H1 (cell line): ENCODE data around the gene GSDME. TPM values are rescaled to one million over a fixed set of nuclear protein-coding genes. Genes with fewer than 3 reads are reported as not detected.

ENCODE experiments used
- ATF2 ChIP-seq: IDR thresholded peaks from 2 replicates; pipeline ENCODE4 v1.6.1; 2012; ENCODE audit warnings: low read length, inconsistent platforms
- BACH1 ChIP-seq: IDR thresholded peaks from 2 replicates; pipeline ENCODE4 v1.6.1; 2012; ENCODE audit warnings: low read length, improper control_type of control experiment
- BCL11A ChIP-seq, 2 experiments: IDR thresholded peaks; one replicate each; pipeline ENCODE4 v1.6.1; 2011; ENCODE audit warnings: low read depth in 2 of 2, low read length in 2 of 2, mild to moderate bottlenecking in 2 of 2
- JUN ChIP-seq: IDR thresholded peaks from 2 replicates; pipeline ENCODE4 v1.6.1; 2011; ENCODE audit warnings: low read depth, mild to moderate bottlenecking, improper control_type of control experiment, low read length
- SAP30 ChIP-seq: fragments of 300-600 bp; sonication (generic); IDR thresholded peaks from 2 replicates; pipeline ENCODE4 v1.7.1; 2012; ENCODE audit warnings: low read length, moderate library complexity, mild to moderate bottlenecking, inconsistent platforms; ENCODE audit not compliant: insufficient read depth, insufficient replicate concordance
- SUZ12 ChIP-seq: fragments of 200-600 bp; sonication (generic); IDR thresholded peaks from 2 replicates; pipeline ENCODE4 v1.6.1; 2012; ENCODE audit warnings: mild to moderate bottlenecking, inconsistent platforms, low read length, moderate library complexity, mixed read lengths
- TBP ChIP-seq: IDR thresholded peaks from 2 replicates; pipeline ENCODE4 v1.6.1; 2011; ENCODE audit warnings: low read depth, low read length, improper control_type of control experiment
- polyA plus RNA-seq, 7 experiments: library from polyadenylated mRNA; depleted of rRNA in 3 of 7; stranded (reverse) in 5 of 7; unstranded in 2 of 7; fragments of >200 nt in 5 of 7; fragments of 200-250 nt in 2 of 7; gene quantifications; 1 replicate in 5 of 7; 2 replicates in 1 of 7; 4 replicates in 1 of 7; pipeline versions ENCODE4 v1.2.1 to v1.2.3, GENCODE V29; 2011 to 2013; ENCODE audit warnings: missing spikeins in 2 of 7, mixed read lengths in 2 of 7
- total RNA-seq: library from RNA; stranded (reverse); fragmentation: NEBNext Ultra II Directional; extraction: Animal tissue kit (Norgen Biotek cat#: 25700); gene quantifications from 2 replicates; pipeline ENCODE4 v1.2.1, GENCODE V29; 2021

GSDME gene
- total and polyA plus RNA-seq, 2 of the 8 experiments (the other 6 are each of a cell fraction or from before 2014, with no cell fraction given) = 5.4 to 7.6 TPM

- TF ChIP-seq BCL11A (IDR thresholded peaks at IDR 0.05; ENCODE audit: low read depth in 2 of 2, low read length in 2 of 2) (no peak), SUZ12 (no peak), BACH1 (no peak), SAP30 (no peak), TBP (no peak), ATF2 (no peak), JUN (no peak)
- TF ChIP-seq, all 59 proteins: peak for 0
Observed at GRCh38 chr7:24709585-24710360, 47.5 kb downstream of the GSDME start (continued).
